GM19397 (cell line): Measurements from ENCODE around the gene MBOAT1.
"Not testable (repeated sequence)": the region's sequence is repeated elsewhere in the genome, so short reads cannot be mapped to it uniquely, and the experiment has no call there.

Experiments
- ATAC-seq: cut with Tn5 transposase; IDR thresholded peaks from one replicate; pipeline ENCODE4 v1.9.1; 2021; ENCODE audit warnings: mild to moderate bottlenecking, moderate library complexity; ENCODE audit not compliant: unreplicated experiment

MBOAT1 gene, protein sequence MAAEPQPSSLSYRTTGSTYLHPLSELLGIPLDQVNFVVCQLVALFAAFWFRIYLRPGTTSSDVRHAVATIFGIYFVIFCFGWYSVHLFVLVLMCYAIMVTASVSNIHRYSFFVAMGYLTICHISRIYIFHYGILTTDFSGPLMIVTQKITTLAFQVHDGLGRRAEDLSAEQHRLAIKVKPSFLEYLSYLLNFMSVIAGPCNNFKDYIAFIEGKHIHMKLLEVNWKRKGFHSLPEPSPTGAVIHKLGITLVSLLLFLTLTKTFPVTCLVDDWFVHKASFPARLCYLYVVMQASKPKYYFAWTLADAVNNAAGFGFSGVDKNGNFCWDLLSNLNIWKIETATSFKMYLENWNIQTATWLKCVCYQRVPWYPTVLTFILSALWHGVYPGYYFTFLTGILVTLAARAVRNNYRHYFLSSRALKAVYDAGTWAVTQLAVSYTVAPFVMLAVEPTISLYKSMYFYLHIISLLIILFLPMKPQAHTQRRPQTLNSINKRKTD

DNA sequence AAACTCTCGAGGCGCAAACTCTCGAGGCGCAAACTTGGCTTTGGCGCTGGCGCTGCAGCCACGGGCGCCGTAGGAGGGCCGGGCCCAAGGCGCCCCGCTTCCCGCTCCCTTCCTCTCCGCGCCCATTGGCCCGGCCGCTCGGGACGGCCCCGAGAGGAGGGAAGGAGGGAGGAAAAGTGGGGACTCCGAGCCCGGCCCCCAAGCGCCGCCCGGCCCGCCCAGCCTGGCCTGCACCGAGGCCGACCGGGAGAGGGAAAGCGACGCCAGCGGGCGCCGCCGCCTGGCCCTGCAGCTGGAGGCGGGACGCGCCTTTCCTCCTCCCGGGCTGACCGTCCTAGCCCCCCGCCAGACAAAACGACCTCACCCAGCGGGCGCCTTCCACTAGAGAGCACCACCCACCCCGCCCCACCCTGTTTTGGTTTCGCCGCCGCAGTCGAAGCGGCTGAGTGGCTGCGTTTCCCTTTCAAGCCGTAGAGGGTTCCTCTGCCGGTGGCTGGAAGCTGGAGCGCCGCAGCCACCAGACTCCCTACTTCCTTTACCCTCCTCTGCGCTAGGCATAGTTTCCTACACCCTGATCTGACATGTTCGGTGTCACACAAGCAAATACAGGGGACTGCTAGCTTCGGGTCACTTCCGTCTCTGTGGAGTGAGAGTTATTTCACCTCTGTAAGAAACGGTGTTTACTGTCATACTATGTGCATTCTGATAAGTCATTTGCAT is at the start of gene MBOAT1:
Gene MBOAT1, minus strand, starts transcription at position 78 of the 720 bp plus-strand sequence. CDS start 235 bp downstream, outside the sequence.
- peak; percentile 87 for ATAC-seq

DNA sequence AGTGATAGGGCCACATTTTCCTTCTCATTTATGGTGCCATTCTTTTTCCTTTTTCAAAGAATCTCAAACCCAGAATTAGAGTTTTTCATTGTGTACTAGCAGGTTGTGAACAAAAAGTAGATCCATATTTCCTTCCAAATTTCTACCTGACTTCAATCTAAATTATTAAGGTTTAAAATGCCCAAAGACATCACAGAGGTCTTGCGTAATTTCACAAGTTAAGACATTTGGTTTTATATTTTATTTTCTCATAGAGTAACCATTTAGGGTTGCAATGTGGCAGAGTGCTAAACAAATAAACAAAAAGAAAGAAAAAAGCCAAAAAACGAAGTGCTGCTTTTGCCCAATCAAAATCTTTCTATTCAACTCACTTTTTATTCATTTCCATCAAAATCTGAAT is 49.4 kb upstream of the MBOAT1 start:
- ATAC-seq, result no peak

DNA sequence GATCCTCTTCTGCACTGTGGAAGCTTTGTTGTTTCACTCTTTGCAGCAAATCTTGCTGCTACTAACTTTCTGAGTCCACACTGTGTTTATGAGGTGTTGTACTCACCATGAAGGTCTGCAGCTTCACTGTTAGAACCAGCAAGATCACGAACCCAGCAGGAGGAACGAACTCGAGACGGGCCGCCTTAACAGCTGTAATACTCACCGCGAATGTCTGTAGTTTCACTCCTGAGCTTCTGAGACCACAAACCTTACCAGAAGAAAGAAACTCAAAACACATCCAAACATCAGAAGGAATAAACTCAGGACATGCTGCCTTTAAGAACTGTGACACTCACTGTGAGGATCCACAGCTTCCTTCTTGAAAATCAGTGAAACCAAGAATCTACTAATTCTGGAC is 48.1 kb upstream of the MBOAT1 start:
- no peak for ATAC-seq

DNA sequence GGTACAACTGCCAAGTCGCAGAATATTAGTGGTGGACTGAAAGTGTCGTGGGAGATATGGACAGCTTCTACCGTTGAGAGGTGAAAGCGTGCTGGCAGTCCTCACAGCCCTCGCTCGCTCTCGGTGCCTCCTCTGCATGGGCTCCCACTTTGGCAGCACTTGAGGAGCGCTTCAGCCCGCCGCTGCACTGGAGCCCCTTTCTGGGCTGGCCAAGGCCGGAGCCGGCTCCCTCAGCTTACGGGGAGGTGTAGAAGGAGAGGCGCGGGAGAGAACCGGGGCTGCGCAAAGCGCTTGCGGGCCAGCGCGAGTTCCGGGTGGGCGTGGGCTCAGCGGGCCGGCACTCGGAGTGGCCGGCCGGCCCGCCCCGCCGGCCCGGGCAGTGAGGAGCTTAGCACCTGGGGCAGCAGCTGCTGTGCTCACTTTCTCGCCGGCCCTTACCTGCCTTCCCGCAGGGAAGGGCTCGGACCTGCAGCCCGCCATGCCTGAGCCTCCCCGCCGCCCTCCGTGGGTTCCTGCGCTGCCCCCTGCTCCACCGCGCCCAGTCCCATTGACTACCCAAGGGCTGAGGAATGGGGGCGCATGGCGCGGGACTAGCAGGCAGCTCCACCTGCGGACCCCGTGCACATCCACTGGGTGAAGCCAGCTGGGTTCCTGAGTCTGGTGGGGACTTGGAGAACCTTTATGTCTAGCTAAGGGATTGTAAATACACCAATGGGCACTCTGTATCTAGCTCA is 47.2 kb upstream of the MBOAT1 start:
- no peak for ATAC-seq

DNA sequence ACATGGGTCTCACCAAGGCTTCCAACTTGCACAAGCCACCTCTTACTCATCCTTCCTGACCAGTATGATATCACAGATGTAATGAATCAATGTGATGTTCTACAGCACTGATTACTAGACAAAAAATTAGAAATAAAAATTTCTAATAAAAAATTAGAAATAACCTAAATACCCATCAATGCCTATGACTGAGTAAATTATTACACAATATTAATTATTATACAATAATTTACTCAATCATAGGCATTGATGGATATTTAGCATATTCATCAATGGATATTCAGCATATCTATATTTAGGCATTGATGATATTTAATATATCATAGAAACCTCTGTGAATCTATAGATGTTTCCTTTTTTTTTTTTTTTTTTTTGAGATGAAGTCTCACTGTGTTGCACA is 43.2 kb upstream of the MBOAT1 start:
- ATAC-seq, result no peak

DNA sequence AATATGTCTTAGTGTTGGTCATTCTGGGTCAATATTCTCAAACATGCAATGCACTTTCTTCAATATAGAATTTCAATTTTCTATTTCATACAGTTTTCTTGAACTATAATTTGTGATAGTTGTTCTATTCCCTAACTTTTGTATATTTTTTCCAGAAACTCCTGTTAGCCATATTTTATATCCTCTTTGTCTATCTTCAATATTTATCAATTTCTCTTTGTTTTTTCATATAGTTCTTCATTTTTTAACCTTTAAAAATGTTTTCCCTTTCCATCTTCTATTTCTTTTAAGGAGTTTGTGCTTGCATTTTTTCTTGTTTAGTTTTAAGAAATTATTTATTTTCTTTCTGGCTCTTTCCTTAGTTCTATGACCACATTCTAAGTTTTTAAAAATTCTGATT is 42.0 kb upstream of the MBOAT1 start:
- no peak for ATAC-seq

DNA sequence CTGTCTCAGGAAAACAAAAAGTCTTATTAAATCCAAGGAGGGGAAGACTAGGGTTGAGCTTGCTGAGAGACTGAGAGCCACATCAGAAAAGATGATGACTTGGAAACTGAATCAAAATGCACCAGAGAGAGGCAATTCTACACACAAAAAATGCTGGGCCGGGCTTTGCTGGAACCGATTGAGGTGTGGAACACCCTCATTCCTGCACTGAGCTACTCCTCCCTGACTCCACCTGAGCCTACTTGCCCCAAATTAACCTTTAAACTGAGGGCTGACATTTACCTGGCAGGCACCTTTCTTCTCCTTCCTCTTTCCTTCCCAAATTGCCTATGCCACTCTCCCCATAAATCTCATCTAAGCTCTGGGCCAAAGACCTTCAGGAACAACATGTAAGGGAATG is 40.8 kb upstream of the MBOAT1 start:
- no peak for ATAC-seq

DNA sequence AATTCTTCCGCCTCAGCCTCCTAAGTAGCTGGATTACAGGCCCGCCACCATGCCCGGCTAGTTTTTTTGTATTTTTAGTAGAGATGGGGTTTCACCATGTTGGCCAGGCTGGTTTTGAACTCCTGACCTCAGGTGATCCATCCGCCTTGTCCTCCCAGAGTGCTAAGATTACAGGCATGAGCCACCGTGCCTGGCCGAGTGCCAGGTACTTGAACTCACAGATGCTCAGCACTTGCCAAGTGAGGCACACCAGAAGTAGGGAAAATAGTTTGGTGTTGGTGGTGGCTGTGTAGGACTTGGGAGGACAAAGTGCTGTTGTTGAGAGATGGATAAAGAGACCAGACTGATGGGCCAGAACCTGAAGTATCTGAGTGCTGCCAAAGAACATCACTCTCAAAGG is 40.0 kb upstream of the MBOAT1 start:
- ATAC-seq, result no peak

DNA sequence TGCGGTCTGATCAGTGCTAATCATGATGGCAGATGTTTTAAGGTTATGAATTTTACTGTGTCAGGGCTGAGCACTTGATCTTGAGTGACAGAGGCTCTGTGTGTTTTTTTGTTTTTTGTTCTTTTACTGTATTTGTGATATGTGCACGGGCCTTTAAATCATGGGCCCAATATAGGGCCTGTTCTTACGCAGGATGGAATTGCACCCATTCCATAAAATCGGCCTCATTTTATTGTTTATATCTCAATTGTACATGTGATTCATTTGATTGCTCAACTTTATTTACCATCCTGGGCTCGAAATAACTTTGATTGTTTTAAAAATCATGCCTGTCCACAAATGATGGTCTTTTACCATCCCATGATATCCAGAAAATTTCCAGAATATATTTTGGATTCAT is 39.3 kb upstream of the MBOAT1 start:
- ATAC-seq, result no peak

DNA sequence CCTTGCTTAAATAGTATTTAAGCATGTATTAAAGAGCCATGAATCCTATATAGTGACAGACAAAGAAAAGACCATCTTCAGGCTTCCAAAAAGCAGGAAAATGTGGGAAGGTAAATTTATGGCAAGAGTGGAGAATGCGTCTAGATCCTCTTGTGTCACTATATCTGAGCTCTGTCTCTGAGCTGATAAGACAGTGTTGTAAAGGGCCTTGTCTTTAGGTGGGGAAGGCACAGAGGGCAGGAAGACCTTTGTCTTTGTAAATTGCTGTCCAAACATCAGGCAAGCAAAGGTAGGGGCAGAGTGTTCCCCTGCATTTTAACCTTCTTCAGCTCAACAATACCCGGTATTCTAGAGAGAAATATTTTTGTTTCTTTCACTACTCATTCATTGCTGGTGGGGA is 33.9 kb upstream of the MBOAT1 start:
- no peak for ATAC-seq

DNA sequence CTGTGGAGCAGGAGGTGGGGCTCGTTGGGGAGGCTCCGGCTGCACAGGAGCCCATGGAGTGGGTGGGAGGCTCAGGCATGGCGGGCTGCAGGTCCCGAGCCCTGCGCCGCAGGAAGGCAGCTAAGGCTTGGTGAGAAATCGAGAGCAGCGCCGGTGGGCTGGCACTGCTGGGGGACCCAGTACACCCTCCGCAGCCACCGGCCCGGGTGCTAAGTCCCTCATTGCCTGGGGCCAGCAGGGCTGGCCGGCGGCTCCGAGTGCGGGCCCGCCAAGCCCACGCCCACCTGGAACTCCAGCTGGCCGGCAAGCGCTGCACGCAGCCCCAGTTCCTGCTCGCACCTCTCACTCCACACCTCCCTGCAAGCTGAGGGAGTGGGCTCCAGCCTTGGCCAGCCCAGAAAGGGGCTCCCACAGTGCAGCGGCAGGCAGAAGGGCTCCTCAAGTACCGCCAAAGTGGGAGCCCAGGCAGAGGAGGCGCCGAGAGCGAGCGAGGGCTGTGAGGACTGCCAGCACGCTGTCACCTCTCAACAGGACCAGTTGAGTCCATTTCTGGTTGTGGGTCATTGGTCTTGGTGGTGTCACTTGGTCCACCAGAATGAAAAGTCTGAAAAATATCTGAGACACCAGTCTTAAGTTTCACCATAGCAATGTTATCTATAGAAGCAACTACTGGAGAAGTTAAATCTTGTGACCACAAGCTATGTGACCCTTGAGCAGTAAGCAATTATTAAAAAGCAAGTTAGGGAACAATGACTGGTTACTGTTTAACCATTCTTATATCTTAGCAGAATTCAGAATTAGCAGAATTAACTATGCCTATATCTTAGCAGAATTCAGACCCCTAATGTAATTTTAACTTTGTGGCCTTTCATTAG is 32.8 kb upstream of the MBOAT1 start:
- ATAC-seq, result not testable (repeated sequence)

DNA sequence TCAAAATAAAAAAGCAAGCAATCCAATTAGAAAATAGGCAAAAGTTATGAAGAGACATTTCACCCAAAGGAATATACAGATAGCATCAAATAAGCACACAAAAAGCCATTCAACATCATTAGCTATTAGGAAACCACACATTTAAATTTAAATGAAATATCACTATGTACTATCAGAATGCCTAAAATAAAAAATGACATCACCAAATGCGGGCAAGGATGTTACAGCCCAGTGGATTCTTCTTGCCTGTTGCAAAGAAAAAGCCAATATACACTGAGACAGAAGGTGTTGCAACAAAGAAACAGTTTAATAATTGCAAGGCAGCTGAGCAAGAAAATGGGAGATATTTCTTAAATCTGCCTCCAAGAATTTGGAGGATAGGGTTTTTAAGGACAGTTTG is 31.0 kb upstream of the MBOAT1 start:
- ATAC-seq, result no peak

DNA sequence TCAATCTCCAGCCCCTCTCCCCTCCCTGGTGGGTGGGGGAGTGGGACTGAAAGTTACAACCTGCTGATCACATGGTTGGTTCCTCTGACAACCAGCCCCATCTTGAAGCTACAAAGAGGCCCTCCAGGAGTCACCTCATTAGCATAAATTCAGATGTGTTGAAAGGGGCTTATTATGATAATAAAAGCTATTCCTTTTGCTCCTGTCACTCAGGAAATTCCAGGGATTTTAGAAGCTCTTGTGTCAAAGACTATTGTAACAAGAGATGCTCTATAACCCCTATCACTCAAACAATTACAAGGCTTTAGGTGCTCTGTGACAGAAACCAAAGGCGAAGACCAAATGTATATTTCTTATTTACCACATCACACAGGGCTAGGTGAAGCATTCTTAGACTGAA is 30.1 kb upstream of the MBOAT1 start:
- ATAC-seq, result no peak

DNA sequence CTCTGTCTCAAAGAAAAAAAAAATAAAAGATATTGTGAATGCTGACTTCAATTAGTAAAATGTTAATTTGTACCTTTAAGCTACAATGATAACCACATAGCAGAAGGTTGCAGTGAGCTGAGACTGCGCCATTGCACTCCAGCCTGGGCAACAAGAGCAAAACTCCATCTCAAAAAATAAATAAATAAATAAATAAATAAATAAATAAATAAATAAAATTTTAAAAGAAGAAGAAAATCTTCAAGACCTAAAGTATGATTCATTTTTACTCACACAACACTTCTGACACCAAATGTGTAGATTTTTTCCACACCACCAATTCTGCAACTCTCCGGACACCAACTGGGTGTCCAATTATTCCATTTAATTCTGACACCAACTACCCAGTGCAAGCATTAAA is 28.8 kb upstream of the MBOAT1 start:
- ATAC-seq, result no peak

DNA sequence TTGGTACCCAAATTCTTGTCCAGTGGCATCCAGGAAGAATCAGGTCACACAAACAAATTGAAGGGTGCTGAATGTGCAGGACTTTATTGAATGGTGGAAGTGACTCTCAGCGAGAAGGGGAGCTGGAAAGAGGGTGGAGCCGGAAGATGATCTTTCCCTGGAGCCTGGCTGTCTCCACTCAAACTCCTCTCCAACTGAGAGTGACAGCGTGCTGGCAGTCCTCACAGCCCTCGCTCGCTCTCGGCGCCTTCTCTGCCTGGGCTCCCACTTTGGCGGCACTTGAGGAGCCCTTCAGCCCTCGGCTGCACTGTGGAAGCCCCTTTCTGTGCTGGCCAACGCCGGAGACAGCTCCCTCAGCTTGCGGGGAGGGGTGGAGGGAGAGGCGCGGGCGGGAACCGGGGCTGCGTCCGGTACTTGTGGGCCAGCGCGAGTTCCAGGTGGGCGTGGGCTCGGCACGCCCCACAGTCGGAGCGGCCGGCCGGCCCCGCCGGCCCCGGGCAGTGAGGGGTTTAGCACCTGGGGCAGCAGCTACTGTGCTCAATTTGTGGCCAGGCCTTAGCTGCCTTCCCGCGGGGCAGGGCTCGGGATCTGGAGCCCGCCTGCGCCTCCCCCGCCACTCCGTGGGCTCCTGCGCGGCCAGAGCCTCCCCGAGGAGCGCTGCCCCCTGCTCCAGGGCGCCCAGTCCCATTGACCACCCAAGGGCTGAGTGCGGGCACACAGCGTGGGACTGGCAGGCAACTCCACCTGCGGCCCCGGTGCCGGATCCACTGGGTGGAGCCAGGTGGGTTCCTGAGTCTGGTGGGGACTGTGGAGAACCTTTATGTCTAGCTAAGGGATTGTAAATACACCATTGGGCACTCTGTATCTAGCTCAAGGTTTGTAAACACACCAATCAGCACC is 26.7 kb upstream of the MBOAT1 start:
- ATAC-seq, result no peak

DNA sequence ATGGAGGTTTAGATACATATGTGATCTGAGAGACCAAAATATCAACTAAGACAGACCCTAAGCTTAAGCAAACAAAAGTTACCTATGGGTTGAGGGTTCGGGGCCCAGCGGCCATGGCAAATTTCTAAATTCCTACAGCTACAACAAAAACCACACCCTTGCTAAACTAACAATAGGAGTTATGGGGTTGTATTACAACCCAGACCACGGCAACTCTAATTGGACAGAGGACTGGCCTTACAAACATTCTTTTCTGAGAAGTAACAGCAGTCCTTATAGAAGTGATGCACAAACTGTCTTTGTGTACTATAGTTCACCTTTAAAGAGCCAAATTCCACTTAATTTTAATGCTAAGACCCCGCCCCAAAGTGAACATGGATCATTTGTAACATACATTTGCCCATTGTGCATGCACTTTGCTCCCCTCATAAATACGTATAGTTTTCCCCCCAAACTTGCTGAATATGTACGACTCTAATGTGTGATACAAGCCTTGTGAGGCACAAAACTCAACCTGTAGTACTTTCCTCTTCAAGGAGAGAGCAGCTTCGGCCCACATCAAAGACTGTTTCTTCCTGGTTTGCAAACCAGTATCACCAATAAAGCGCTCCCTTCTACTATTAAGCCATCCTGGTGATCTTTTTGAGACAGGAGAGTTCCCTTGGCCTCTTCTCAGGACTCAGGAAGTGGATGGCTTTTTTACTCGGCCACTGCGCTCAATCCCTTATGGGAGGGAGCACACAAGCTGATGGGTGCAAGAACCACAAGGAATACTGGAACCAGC is 25.6 kb upstream of the MBOAT1 start:
- ATAC-seq, result no peak

DNA sequence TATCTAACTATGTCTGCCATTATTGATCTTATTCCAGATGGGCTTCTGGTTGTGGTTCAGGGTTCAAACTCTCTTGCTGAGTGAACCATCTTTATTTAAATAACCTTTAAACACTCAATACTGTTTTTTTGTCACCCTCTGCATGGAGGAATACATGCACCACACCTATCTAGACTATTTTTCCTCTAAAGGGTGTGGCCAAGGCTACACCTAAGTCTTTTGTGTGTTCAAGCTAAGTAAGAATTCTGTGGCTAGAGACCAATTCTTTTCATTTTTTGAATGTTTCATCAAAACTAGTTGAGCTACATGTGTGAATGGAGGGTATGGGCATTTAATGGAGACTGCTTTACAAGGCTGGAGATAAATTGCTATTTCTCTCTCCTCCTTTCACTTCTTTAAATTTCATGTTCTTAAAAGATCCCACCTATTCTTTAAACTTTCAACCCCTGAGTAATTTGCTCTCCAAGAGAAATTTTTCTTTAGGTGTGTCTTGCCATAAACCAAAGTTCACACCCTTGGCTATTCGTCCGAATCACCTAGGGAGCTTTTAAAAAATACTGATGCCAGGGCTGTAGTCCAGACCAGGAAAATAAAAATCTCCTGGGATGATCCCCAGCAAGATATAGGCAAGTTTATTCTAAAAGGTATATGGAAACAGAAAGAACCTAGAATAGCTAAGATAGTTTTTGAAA is 24.8 kb upstream of the MBOAT1 start:
- ATAC-seq, result no peak

DNA sequence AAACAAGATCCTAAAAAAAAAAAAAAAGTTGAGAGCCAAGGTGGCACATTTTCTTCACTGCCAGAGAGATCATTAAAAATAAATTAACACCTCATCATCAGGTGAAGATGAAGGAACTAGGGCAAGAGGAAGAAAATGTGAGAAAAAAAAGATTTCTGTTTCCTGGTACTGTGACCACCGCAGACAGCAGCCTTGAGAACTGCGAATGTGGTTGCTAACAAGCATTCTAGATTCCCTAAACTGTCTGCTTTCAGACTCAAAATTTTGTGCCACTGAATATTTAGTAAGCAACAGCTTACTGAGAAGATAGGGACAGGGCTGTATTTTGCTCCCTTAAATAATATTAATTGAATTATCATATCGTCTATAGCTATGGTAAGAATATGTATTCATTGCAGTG is 24.1 kb upstream of the MBOAT1 start:
- ATAC-seq, result no peak
